ENCODE measurements around the gene TMEM63C.

Gene TMEM63C

GRCh38 chr14:77259025-77259715 lies 77.6 kb downstream of the TMEM63C start:
- DNase-seq (ENCODE audit: low spot score): no peak

- no peak for DNase-seq (ENCODE audit: low spot score)
Observed at GRCh38 chr14:77260199-77260598, 78.6 kb downstream of the TMEM63C start.

- no peak for DNase-seq (ENCODE audit: low spot score)
Observed at GRCh38 chr14:77260631-77261030, 79.0 kb downstream of the TMEM63C start.

GRCh38 chr14:77264466-77265186 lies 83.0 kb downstream of the TMEM63C start:
- DNase-seq (ENCODE audit: low spot score): peak; percentile 15

- DNase-seq (ENCODE audit: low spot score): no peak
Observed at GRCh38 chr14:77265187-77265515, 83.6 kb downstream of the TMEM63C start.

- DNase-seq (ENCODE audit: low spot score): peak; percentile 39
Observed at GRCh38 chr14:77265561-77266335, 84.2 kb downstream of the TMEM63C start.

GRCh38 chr14:77266336-77266735 lies 84.7 kb downstream of the TMEM63C start:
- peak; percentile 34 for DNase-seq (ENCODE audit: low spot score)

GRCh38 chr14:77267937-77268699 lies 86.5 kb downstream of the TMEM63C start:
- DNase-seq (ENCODE audit: low spot score): no peak

GRCh38 chr14:77268989-77269600 lies 87.5 kb downstream of the TMEM63C start:
- DNase-seq (ENCODE audit: low spot score): no peak

GRCh38 chr14:77270361-77271112 lies 88.9 kb downstream of the TMEM63C start:
- DNase-seq (ENCODE audit: low spot score): no peak

GRCh38 chr14:77271113-77271710 lies 89.6 kb downstream of the TMEM63C start, which contains the start of gene NGB:
Gene NGB (minus strand): TSS chr14:77271206. CDS start chr14:77270937, 269 bp downstream.
- no peak for DNase-seq (ENCODE audit: low spot score)

- no peak for DNase-seq (ENCODE audit: low spot score)
Observed at GRCh38 chr14:77272261-77272660, 90.7 kb downstream of the TMEM63C start.

- no peak for DNase-seq (ENCODE audit: low spot score)
Observed at GRCh38 chr14:77273796-77274195, 92.2 kb downstream of the TMEM63C start.

- no peak for DNase-seq (ENCODE audit: low spot score)
Observed at GRCh38 chr14:77275041-77275580, 93.5 kb downstream of the TMEM63C start.

- no peak for DNase-seq (ENCODE audit: low spot score)
Observed at GRCh38 chr14:77275601-77276017, 94.0 kb downstream of the TMEM63C start.

- DNase-seq (ENCODE audit: low spot score): no peak
Observed at GRCh38 chr14:77276295-77276935, 94.8 kb downstream of the TMEM63C start.

GRCh38 chr14:77276959-77277358 lies 95.4 kb downstream of the TMEM63C start:
- no peak for DNase-seq (ENCODE audit: low spot score)

- DNase-seq (ENCODE audit: low spot score): no peak
Observed at GRCh38 chr14:77278461-77279230, 97.0 kb downstream of the TMEM63C start.

- DNase-seq (ENCODE audit: low spot score): no peak
Observed at GRCh38 chr14:77279719-77280118, 98.1 kb downstream of the TMEM63C start.
